ENCODE measurements around the gene WDR35. TPM values are rescaled to one million over a fixed set of nuclear protein-coding genes. Genes with fewer than 3 reads are reported as not detected.

Gene WDR35
- total and polyA plus RNA-seq, 2 donors from 2014 or later, result 6.0 to 21.2 TPM

DNA sequence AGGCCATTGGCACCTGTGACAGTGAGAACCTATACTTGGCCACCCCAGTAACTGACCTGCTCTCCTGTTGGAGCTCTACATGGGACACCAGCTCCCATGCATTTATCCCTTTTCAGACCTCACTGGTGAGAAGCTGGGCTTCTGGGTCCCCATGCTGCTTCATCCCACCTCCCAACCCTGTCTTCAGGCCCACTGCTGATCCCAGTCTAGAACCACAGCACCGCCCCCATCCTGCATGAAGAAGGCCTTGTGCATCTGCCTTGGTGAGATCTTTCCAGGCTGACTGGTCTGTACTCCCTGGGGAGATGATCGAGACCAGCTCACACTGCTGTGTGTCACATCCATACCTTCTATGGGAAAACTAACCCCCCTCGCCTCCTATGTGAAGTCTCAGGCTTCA lies 110.8 kb downstream of the WDR35 start:
- H3K4me1 ChIP-seq (ENCODE audit: control insufficient read depth in 2 of 3, insufficient read depth in 2 of 3, low read depth in 1 of 3, low read length in 3 of 3), result no peaks in the 10 kb centered on the region
- no peaks in the 10 kb centered on the region for H3K9me3 ChIP-seq (ENCODE audit: control insufficient read depth in 2 of 3, insufficient read depth in 1 of 3, low read length in 3 of 3)

GRCh38 chr2:19878268-19879046 lies 111.4 kb downstream of the WDR35 start:
- no peak for DNase-seq
- Histone ChIP-seq H3K9me3 (ENCODE audit: control insufficient read depth in 2 of 3, insufficient read depth in 1 of 3, low read length in 3 of 3) (no peaks in the 10 kb centered on the region), H3K4me3 (ENCODE audit: low read length in 3 of 3) (no peak overlapping the region), H3K27ac (ENCODE audit: low read depth in 2 of 2, low read length in 2 of 2) (no peak overlapping the region), H3K4me1 (ENCODE audit: control insufficient read depth in 2 of 3, insufficient read depth in 2 of 3, low read depth in 1 of 3, low read length in 3 of 3) (no peaks in the 10 kb centered on the region), H3K36me3 (ENCODE audit: control insufficient read depth in 2 of 3, insufficient read depth in 3 of 3, low read length in 3 of 3) (no peaks in the 10 kb centered on the region), H3K9ac (ENCODE audit: low read length in 3 of 3) (no peak overlapping the region), H3K27me3 (ENCODE audit: control insufficient read depth, insufficient read depth, low read length) (no peaks in the 10 kb centered on the region)
- TF ChIP-seq CTCF (IDR thresholded peaks at IDR 0.05; ENCODE audit: borderline replicate concordance, extremely low read depth, insufficient read depth), result no peak
- FAIRE-seq, result no peak
- intact Hi-C loops (cut with DNase I), result no loop called here

More for the DNA sequence above, 110.8 kb downstream of the WDR35 start:
- no peak overlapping the region for H3K9ac ChIP-seq (ENCODE audit: low read length in 3 of 3)
- intact Hi-C loops (cut with DNase I), result no loop called here
- no peaks in the 10 kb centered on the region for H3K27me3 ChIP-seq (ENCODE audit: control insufficient read depth, insufficient read depth, low read length)
- H3K27ac ChIP-seq (ENCODE audit: low read depth in 2 of 2, low read length in 2 of 2), result no peak overlapping the region
- DNase-seq (no peak), FAIRE-seq (no peak)
- no peak for TF ChIP-seq CTCF (IDR thresholded peaks at IDR 0.05; ENCODE audit: borderline replicate concordance, extremely low read depth, insufficient read depth)
- H3K36me3 ChIP-seq (ENCODE audit: control insufficient read depth in 2 of 3, insufficient read depth in 3 of 3, low read length in 3 of 3), result no peaks in the 10 kb centered on the region
- H3K4me3 ChIP-seq (ENCODE audit: low read length in 3 of 3), result no peak overlapping the region

- intact Hi-C loops (cut with DNase I), result no loop called here
- no peak for TF ChIP-seq CTCF (IDR thresholded peaks at IDR 0.05; ENCODE audit: borderline replicate concordance, extremely low read depth, insufficient read depth)
- Histone ChIP-seq H3K27ac (ENCODE audit: low read depth in 2 of 2, low read length in 2 of 2) (no peak overlapping the region), H3K9me3 (ENCODE audit: control insufficient read depth in 2 of 3, insufficient read depth in 1 of 3, low read length in 3 of 3) (no peaks in the 10 kb centered on the region), H3K9ac (ENCODE audit: low read length in 3 of 3) (no peak overlapping the region), H3K27me3 (ENCODE audit: control insufficient read depth, insufficient read depth, low read length) (no peaks in the 10 kb centered on the region), H3K4me3 (ENCODE audit: low read length in 3 of 3) (no peak overlapping the region), H3K4me1 (ENCODE audit: control insufficient read depth in 2 of 3, insufficient read depth in 2 of 3, low read depth in 1 of 3, low read length in 3 of 3) (no peaks in the 10 kb centered on the region), H3K36me3 (ENCODE audit: control insufficient read depth in 2 of 3, insufficient read depth in 3 of 3, low read length in 3 of 3) (no peaks in the 10 kb centered on the region)
- peak in 1 of 5 donors; percentile 15 for DNase-seq
- FAIRE-seq, result no peak
Measured at GRCh38 chr2:19876751-19877150, 113.2 kb downstream of the WDR35 start.
